ENCODE measurements around the gene ACTMAP.

ACTMAP gene

GRCh38 chr19:40693896-40694295 lies 56.4 kb downstream of the ACTMAP start:
- DNase-seq (ENCODE audit: low read depth) = no peak

- DNase-seq (ENCODE audit: low read depth) = no peak
Measured at GRCh38 chr19:40693150-40693788, 57.0 kb downstream of the ACTMAP start.

- DNase-seq (ENCODE audit: low read depth) = no peak
Measured at GRCh38 chr19:40692212-40692551, 58.1 kb downstream of the ACTMAP start.

- DNase-seq (ENCODE audit: low read depth) = no peak
Measured at GRCh38 chr19:40691421-40692211, 58.7 kb downstream of the ACTMAP start.

All from fibroblast of the conjunctiva (primary cell).